Measurements from ENCODE around the gene LUC7L.
"Not testable (repeated sequence)": the region's sequence is repeated elsewhere in the genome, so short reads cannot be mapped to it uniquely, and the experiment has no call there.

The LUC7L gene

GRCh38 chr16:228852-229730, at the start of gene LUC7L:
Gene LUC7L (minus strand): TSS chr16:229449. CDS start chr16:229339, 110 bp downstream.
- peak; percentile 66 to 77 for DNase-seq (ENCODE audit: low read depth in 2 of 2, low spot score in 1 of 2)

GRCh38 chr16:278863-279366, 49.7 kb upstream of the LUC7L start:
- DNase-seq (ENCODE audit: low read depth in 2 of 2, low spot score in 1 of 2) = no peak

- no peak for DNase-seq (ENCODE audit: low read depth in 2 of 2, low spot score in 1 of 2)
Observed at GRCh38 chr16:276426-277077, 47.3 kb upstream of the LUC7L start.

DNA sequence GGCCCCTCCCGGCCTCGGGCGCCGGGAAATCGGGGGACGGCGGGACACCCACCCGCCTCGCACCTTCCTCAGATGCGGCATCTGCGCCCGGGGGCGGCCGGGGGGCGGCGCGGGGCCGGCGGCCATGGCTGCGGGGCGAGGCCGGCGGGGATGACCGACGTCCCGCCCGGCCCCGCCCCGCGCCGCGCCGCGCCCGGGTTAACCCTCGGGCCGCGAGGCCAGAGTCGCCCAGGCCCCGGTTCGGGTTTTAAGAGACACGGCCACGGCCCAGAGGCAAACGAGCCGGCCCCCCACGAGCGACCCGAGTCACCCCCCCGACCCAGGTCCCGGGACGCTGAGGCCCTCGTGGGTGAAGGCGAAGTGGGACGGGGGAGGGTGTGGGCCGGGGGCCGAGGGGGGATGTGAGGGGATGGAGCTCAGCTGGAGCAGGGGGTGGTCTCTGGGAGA, 46.6 kb upstream of the LUC7L start, which contains the start of gene RGS11:
TSS of gene RGS11 (minus strand) at position 159 of the 447 bp plus-strand sequence. CDS start at position 126, 33 bp downstream.
- DNase-seq (ENCODE audit: low read depth in 2 of 2, low spot score in 1 of 2) = no peak

GRCh38 chr16:275041-275641, 45.9 kb upstream of the LUC7L start:
- no peak for DNase-seq (ENCODE audit: low read depth in 2 of 2, low spot score in 1 of 2)

GRCh38 chr16:273547-274421, 44.5 kb upstream of the LUC7L start:
- no peak for DNase-seq (ENCODE audit: low read depth in 2 of 2, low spot score in 1 of 2)

- DNase-seq (ENCODE audit: low read depth in 2 of 2, low spot score in 1 of 2) = no peak
Observed at GRCh38 chr16:272633-273546, 43.6 kb upstream of the LUC7L start.

DNA sequence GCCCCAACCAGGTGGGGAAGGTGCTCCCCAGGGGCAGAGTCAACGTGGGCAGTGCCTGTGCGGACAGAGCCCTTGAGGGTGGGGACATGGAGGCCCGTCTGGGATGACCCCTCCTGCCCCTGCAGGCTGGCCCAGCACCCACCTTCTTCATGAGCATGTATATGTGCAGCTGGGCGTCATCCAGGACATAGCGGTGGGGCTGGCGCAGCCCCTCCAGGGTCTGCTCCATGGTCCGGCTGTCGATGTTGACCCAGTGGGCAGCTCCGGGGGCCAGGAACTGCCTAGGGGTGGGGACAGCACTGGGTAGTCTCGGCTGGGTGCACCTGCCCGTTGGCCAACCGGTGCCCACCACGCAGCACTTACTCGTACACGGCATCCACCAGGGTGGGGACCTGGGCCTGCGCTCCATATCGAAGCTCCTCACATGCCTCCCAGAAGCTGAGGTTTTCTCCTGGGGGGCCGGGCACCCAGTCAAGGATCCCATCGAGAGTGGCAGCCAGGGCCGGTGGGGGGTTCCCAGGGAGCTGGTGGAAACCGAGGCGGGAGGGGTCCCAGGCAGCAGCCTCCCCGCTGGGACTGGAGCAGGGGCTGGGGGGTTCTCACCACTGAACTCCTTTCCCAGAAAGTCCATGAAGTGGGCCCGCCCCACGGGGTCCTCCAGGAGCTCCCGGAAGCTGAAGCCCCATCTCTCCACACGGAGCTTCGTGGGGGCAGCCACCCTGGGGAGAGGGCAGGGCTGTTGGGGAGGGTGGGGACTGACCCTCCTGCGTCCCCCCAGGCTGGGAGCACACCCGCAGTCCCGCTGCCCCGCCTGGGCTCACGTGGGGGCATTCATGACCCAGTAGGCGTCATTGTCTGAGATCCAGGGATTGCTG, 41.4 kb upstream of the LUC7L start:
- DNase-seq (ENCODE audit: low read depth in 2 of 2, low spot score in 1 of 2) = no peak

DNA sequence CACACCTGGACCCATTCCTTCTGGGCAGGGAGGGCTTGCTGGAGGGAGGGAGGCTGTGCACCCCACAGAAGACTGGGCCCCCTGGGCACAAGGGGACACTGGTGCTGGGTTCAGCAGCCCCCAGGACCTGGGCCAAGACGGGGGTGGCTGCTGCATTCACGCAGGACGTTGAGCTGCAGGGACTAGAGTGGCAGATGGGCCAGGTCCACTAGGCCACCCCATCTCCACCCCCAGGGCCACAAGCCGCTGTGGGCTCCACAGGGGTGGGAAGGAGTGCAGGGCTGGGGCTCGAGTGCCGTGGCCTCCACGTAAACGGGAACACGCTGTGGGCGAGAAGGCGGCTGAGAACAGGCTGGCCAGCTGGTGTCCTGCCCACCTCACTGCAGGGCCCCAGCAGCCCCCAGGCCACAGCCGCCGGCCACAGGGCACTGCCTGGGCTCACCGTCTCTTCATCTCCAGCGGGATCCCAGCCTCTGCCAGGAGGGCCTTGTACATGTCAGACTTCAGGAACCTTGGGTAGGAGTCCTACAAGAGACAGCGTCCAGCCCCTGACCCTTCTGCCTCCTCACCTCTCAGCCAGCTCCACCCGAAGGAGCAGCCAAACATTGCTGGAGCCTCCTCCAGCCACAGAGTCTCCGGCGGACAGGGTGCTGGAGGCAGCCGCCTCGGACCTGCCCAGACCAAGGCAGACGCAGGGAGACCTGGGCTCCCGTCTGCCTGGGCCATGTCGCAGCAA, 40.0 kb upstream of the LUC7L start:
- DNase-seq (ENCODE audit: low read depth in 2 of 2, low spot score in 1 of 2) = no peak

DNA sequence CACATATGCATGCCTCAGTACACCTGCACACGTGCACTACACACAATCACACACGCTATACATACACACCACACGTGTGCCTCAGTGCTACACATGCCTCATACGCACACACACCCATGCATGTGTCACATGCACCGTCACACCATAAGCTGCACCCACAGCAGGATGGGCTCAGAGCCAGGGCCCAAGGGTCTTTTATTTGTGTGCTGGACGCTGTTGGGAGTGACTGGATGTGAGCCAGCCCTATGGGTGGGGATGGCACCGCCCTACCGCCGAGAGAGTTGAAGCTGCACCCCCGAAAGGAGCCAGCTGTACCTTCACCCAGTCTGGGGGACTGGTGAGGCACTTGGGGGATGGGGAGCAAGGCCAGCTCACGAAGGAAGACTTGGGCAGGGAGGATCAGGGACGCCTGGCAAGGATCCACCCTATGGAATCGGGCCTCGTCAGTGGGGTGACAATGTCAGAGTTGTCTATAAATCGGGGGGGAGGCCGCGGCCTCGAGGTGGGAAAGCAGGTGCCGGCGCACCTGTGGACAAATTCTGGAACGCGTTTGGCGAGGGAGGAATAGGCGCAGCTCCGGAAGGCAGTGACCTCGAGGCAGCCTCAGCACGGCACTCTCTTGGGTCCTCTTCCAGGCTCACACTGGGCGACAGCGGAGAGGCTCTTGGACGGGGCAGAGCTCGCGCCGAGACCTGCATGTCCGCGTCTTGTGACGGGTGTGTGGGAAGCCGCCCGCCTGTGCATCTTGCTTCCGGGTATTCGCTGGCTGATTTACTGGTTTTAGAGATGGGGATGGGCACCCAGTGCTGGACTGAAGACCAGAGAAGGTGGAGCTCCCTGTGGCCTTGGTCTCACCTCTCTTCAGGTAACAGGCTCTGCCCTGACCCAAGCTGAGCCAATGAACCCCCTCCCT, 39.1 kb upstream of the LUC7L start:
- no peak for DNase-seq (ENCODE audit: low read depth in 2 of 2, low spot score in 1 of 2)

- DNase-seq (ENCODE audit: low read depth in 2 of 2, low spot score in 1 of 2) = not testable (repeated sequence)
Observed at GRCh38 chr16:267562-267961, 38.3 kb upstream of the LUC7L start.

GRCh38 chr16:266258-267164, 37.3 kb upstream of the LUC7L start:
- DNase-seq (ENCODE audit: low read depth in 2 of 2, low spot score in 1 of 2) = no peak

GRCh38 chr16:265711-266110, 36.5 kb upstream of the LUC7L start:
- no peak for DNase-seq (ENCODE audit: low read depth in 2 of 2, low spot score in 1 of 2)

- DNase-seq (ENCODE audit: low read depth in 2 of 2, low spot score in 1 of 2) = no peak
Observed at GRCh38 chr16:265002-265529, 35.8 kb upstream of the LUC7L start.

- DNase-seq (ENCODE audit: low read depth in 2 of 2, low spot score in 1 of 2) = no peak
Observed at GRCh38 chr16:264440-264951, 35.2 kb upstream of the LUC7L start.
